Kidney glomerular epithelial cell (primary cell): ENCODE measurements around the gene ZNF564.
"Not testable (repeated sequence)": the region's sequence is repeated elsewhere in the genome, so short reads cannot be mapped to it uniquely, and the experiment has no call there.

Experiments
- DNase-seq: peaks from one replicate; lab custom pipeline; 2025; lab: John Stamatoyannopoulos, UW

ZNF564 gene

GRCh38 chr19:12551060-12551832 lies at the start of gene ZNF564:
TSS of gene ZNF564 (minus strand) at chr19:12551482. CDS start at chr19:12551332, 150 bp downstream.
- DNase-seq = peak; percentile 95

- DNase-seq = no peak
Measured at GRCh38 chr19:12597594-12597993, 46.3 kb upstream of the ZNF564 start.

- no peak for DNase-seq
Measured at GRCh38 chr19:12596927-12597548, 45.8 kb upstream of the ZNF564 start.

GRCh38 chr19:12596485-12596884 lies 45.2 kb upstream of the ZNF564 start:
- no peak for DNase-seq

GRCh38 chr19:12581100-12581499 lies 29.8 kb upstream of the ZNF564 start:
- no peak for DNase-seq

GRCh38 chr19:12580180-12580694 lies 29.0 kb upstream of the ZNF564 start:
- DNase-seq = peak; percentile 74

- DNase-seq = no peak
Measured at GRCh38 chr19:12578641-12579040, 27.4 kb upstream of the ZNF564 start.

- no peak for DNase-seq
Measured at GRCh38 chr19:12574036-12574435, 22.8 kb upstream of the ZNF564 start.

- DNase-seq = no peak
Measured at GRCh38 chr19:12567951-12568350, 16.7 kb upstream of the ZNF564 start.

- not testable (repeated sequence) for DNase-seq
Measured at GRCh38 chr19:12566380-12566779, 15.1 kb upstream of the ZNF564 start.

- peak; percentile 78 for DNase-seq
Measured at GRCh38 chr19:12564016-12564664, 12.9 kb upstream of the ZNF564 start.

GRCh38 chr19:12555456-12555930 lies 4.2 kb upstream of the ZNF564 start:
- no peak for DNase-seq

- DNase-seq = no peak
Measured at GRCh38 chr19:12546903-12547302, 4.4 kb downstream of the ZNF564 start.

- no peak for DNase-seq
Measured at GRCh38 chr19:12546068-12546467, 5.2 kb downstream of the ZNF564 start.

GRCh38 chr19:12545267-12545666 lies 6.0 kb downstream of the ZNF564 start:
- DNase-seq = no peak

- no peak for DNase-seq
Measured at GRCh38 chr19:12544401-12544876, 6.8 kb downstream of the ZNF564 start.

- no peak for DNase-seq
Measured at GRCh38 chr19:12543855-12544254, 7.4 kb downstream of the ZNF564 start.

GRCh38 chr19:12527034-12527836 lies 24.0 kb downstream of the ZNF564 start:
- DNase-seq = no peak

- DNase-seq = no peak
Measured at GRCh38 chr19:12526542-12526941, 24.7 kb downstream of the ZNF564 start.

- DNase-seq = no peak
Measured at GRCh38 chr19:12521996-12522395, 29.3 kb downstream of the ZNF564 start.

GRCh38 chr19:12513531-12514061 lies 37.7 kb downstream of the ZNF564 start:
- DNase-seq = no peak
